GM18498 (cell line): ENCODE measurements around the gene SLC41A2.
"Not testable (repeated sequence)": the region's sequence is repeated elsewhere in the genome, so short reads cannot be mapped to it uniquely, and the experiment has no call there.

Experiments used
- ATAC-seq: cut with Tn5 transposase; IDR thresholded peaks from one replicate; pipeline ENCODE4 v1.9.1; 2021; ENCODE audit warnings: mild to moderate bottlenecking, moderate library complexity; ENCODE audit not compliant: unreplicated experiment

The SLC41A2 gene

DNA sequence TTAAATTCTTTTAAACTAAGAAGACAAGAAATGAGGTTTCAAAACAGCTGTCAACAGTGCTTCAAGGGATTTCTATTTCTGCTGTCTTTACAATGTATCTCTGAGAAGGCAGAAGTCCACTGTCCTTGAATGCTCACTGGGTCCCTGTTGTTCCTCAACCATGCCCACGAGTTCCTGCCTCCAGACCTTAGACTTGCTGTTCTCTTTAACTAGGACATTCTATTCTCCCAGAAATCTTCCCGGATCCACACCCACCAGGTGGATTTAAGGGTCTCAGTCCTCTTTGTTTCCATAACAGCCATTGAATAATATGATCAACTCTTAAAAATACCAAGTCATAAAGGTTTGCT is 6.7 kb upstream of the SLC41A2 start:
- ATAC-seq = no peak

DNA sequence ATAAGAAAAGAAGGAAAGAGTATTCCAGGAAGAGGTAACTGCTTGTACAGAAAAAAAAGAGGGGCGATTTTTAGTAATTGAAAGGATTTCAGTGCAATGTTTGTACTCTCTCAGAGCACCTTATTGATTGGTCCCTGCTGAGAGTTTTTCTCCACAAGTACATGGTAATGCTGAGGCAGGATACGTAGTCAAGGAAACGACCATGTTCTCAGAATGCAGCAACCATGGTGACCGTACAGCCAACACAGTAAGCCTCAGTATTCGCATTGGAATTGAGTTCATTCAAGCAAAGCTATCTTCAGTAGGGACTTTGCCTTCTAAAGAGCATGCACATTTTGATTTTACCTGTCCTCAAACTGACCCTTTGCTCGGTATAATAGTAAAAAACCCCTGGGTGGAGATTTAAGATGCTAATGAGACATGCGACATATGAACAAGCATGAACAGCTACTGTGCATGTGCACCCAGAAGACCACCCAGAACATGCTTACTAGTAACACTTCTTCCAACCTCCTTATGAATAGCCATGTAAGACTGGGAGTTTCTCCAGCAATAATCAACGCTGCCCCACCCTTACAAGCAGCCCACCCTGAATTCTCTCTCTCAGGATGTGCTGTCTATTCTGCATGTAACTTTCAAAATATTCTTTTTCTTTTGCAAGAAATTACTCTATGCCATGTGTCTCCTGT is 6.2 kb upstream of the SLC41A2 start:
- ATAC-seq = no peak

DNA sequence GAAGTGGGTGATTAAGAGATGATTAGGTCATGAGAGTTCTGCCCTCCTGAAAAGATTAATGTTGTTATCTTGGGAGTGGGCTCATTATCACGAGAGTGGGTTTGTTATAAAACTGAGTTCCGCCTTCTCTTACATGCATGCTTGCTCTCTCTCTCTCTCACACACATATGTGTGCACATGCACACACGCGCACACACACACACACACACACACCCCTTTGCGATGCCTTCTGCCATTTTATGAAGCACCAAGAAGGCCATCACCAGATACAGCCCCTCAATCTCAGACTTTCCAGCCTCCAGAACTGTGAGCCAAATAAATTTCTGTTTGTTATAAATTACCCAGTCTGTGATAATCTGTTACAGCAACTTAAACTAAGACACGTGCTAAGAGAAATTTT is 5.7 kb upstream of the SLC41A2 start:
- no peak for ATAC-seq

DNA sequence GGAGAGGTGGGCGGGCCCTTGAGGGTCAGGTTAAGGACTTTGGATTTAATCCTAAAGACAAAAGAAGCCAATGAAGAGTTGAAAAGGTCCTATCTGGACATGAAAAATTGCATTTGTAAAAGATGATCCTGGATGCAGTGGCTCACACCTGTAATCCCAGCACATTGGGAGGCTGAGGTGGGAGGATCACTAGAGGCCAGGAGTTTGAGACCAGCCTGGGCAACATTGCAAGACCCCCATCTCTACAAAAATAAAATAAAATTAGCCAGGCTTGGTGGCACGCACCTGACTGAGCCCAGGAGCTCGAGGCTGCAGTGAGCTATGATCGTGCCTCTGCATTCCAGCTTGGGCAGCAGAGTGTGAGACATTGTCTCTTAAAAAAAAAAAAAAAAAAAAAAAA is 2.4 kb upstream of the SLC41A2 start:
- no peak for ATAC-seq

DNA sequence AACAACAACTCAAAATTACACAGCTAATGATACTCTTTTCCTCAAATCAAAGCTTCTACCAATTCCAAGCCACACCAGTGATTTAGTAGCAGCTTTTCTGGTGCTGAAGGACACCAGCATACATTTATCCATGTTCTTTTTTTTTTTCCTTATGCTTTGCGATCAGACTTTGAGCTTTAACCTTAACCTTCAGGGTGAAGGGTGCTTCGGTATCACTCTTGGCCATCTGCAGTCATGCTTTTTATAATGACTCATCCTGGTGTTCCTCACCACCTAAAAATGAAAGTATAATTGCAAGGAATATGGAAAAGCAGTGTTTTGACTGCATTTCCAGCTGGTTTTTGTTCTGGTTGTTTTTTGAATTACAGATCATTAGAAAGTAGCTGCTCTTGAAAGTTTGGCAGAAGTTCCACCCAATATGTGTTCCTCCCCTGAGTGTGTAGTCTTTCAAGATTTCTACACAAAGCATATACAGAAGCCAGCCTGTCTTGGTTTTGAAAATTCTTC is 1.3 kb upstream of the SLC41A2 start:
- ATAC-seq = no peak

DNA sequence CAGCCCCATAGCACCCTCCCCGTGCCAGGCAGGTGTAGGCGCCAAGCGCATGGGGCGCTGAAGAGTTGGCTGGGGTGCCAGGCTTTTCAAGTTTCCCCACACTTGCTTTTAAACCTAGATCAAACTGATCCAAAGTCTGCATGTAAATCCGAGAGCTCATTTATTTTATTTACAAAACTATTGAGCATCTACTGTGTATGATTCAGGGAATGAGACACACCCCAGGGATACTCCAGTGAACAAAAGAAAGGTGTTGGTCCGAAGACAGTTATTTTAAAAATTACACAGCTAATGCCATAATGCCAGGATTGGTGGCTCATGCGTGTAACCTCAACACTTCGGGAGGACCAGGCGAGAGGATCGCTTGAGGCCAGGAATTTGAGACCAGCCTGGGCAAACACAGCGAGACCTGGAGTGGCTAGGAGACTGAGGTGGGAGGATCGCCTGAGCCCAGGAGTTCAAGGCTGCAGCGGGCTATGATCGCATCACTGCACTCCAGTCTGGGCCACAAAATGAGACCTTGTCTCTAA is 780 bp upstream of the SLC41A2 start:
- ATAC-seq = no peak

DNA sequence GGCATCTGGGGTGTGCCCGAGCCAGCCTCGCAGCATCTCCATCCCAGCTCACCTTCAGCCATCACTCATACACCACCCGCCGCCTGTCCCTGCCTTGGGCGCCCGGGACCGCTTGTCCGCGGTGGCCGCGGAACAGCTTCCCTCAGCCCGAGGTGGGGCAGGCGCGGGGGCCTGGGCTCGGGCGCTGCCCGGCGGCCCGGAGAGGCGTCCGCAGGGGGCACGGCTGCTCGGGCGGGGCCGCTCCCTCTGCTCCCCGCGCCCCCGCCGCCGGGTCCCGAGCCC is 430 bp downstream of the SLC41A2 start:
- ATAC-seq = peak; percentile 36

DNA sequence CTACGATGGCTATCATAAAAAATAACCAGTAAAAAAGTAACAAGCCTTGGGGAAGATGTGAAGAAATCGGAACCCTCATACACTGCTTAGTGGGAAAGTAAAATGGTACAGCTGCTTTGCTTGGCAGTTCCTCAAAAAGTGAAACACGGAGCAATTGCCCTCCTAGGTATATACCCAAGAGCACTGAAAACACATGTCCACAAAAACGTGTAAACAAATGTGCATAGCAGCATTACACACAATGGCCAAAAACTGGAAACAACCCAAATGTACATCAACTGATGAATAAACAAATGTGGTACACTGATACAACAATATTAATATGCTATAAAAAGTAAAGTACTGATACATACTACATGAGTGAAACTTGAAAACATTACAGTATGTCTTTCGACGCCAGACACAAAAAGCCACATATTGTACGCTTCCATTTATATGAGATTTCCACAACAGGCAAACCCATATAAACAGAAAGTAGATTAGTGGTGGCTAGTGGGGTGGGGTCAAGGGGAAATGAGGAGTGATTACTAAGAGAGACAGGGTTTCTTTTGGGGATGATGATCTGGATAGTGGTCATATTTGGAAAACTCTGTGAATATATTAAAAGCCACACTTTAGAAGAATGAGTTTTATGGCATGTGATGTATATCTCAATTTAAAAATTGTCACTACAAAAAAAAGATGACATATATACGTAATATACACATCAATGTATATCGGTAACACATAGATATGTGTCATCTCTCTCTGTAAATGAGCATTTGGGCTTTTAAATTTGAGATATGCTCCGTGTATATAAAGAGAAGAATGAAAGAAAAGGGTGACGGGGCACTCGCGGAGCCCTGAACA is 996 bp downstream of the SLC41A2 start:
- ATAC-seq = no peak

DNA sequence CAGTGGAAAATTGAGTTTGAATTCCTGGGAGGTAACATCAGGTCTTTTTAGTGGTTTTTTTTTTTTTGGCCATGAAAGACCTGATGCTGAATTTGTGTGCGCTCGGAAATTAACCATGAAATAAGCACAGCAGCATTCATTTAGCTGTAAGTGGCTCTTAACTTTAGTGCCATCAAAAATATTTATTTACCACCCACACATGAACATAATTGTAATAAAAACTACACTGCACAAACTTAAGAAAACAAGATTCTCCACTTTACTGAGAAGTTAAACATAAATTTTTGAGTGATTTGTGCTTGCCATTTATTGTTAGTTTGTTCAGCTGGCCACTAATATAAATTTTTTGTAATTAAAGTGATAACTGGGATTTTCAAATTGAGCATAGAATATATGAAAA is 2.4 kb downstream of the SLC41A2 start:
- no peak for ATAC-seq

DNA sequence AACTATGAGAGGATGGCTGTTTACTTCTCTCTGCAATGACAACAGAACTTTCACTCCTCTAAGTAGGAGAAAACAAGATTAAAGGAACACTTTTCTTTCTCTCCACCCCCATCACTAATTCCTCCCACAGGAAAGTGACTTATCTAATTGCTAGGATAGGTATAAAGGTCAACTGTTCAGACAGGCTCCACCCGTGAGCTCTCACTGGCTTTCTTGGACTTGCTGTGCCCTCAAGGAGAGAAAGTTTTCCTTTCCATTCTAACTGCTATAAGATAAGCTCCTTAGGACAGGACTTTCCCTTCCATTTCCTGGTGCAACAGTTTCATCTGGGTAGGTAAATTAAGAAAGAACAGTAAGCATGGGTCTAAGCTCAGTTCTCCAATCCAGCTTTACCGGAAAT is 4.8 kb downstream of the SLC41A2 start:
- no peak for ATAC-seq

DNA sequence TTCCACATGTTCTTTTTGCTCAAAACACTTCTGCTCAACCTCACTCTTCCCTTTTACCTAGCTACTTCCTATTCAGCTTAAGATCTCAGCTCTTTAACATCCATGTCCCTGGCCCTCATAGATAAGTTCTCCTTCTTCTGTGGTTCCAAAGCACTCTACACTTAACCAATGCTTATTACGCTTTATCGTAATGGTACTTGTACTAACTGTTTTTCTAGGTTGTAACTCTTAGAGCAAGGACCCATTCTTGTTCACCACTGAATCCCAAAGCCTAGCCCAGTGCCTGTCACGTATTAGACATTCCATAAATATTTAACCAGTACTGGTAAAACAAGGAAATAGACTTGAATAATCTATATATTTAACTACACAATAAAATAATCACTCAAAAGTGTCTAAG is 5.3 kb downstream of the SLC41A2 start:
- no peak for ATAC-seq

DNA sequence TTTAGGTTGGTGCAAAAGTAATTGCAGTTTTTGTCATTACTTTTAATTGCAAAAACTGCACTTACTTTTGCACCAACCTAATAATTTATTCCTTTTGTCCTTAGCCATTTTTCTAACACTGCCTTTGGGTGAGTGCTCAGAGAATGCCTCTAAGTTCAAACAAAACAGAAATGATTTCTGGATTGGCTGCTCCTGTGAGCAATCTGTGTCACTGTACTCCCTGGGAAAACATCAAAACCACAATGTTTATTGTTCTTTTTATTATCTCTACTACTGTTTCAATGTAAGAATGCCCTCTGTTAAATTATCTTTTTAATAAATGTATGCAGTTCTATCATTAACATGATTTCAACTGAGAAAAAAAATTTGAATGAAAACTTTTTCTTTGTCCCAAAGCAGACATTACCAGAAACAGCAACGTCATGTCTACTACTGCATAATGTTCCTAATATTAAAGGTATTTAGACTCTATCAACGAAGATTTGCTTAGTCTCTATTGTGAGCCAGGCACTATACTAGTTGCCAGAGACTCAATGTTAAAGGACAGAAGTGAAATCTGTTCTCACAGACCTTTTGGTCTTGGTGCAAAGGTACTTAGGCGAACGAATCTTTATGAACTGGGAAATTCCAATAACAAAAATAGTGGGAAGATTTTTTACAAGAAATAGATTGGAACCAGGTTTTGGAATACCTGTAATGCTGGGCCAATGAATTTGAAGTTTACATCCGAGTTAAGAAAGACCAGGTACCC is 6.2 kb downstream of the SLC41A2 start:
- no peak for ATAC-seq

DNA sequence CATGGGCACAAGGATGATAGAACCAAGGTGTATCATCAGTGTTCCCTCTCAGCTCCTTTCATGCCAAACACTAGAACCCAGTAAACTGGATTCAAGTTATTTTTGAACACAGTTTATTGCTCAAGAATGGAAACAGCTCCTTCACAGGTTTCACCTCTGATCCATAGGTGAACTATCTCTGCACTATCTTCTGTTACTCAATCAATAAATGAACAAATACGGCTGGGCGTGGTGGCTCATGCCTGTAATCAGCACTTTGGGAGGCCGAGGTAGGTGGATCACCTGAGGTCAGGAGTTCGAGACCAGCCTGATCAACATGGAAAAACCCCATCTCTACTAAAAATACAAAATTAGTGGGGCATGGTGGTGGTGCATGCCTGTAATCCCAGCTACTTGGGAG is 9.4 kb downstream of the SLC41A2 start:
- not testable (repeated sequence) for ATAC-seq

DNA sequence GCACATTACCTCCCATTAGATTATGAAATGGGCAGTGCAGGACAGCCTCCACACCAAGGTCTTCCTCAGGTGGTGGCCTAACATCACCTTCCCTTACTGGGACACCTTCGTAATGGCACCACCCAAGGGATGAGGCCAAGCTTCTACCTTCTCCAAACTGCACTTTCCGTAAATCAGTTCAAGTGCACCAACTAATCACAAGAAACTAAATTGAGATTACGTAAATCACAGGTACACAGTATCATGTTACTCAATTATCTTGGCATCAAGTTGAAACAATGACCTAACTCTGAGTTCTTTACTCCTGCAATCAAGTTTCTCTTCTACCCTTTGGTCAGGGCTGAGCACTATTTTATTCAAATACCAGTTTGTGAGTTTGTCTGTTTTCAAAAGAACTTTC is 13.8 kb downstream of the SLC41A2 start:
- ATAC-seq = no peak

DNA sequence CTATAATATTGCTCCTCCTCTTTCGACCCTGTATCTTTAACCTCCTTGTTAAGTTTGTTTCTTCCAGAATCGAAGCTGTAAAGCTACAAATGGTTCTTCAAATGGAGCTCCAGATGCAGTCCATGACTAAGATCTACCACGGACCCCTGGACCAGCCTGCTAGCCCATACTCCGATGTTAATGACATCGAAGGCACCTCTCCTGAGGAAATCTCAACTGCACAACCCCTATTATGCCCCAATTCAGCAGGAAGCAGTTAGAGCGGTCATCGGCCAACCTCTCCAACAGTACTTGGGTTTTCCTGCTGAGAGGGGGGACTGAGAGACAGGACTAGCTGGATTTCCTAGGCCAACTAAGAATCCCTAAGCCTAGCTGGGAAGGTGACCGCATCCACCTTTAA is 14.7 kb downstream of the SLC41A2 start:
- ATAC-seq = not testable (repeated sequence)

DNA sequence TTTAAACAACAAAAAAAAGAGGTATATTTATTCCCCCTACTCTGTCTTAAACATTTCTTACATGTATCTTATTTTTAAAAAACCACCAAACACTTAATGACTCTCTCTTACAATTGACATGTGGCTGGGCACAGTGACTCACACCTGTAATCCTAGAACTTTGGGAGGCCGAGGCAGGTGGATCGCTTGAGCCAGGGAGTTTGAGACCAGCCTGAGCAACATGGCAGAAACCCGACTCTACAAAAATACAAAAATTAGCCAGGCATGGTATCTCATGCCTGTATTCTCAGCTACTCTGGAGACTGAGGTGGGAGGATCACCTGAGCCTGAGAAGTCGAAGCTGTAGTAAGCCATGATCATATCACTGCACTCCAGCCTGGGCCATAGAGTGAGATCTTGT is 16.0 kb downstream of the SLC41A2 start:
- no peak for ATAC-seq

DNA sequence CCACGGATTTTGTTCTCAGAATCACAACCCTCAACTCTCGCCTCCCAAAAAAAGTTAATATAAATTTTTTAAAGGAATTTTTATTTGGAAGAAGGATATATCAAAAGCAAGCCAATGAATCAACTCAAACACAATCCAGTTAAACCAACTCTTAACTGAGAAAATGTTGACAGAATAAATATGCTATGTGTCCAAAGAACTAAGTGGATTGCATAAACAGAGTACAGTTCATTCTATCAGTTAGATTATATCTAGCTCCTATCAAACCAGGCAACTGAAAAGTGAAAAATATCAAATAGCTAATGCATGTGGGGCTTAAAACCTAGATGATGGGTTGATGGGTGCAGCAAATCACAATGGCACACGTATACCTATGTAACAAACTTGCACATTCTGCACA is 16.6 kb downstream of the SLC41A2 start:
- no peak for ATAC-seq

DNA sequence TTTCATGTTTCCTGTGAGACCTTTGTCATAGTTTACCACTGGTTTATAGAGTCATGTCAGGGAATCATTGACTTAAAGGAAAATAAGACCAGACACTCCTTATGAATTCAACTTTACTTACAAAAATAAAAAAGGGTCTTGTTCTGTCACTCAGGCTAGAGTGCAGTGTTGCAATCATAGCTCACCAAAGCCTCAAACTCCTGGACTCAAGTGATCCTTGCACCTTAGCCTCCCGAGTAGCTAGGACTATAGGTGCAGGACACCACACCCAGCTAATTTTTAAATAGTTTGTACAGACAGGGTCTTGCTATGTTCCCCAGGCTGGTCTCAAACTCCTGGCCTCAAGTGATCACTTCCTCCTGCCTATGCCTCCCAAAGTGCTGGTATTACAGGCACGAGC is 19.0 kb downstream of the SLC41A2 start:
- ATAC-seq = no peak

DNA sequence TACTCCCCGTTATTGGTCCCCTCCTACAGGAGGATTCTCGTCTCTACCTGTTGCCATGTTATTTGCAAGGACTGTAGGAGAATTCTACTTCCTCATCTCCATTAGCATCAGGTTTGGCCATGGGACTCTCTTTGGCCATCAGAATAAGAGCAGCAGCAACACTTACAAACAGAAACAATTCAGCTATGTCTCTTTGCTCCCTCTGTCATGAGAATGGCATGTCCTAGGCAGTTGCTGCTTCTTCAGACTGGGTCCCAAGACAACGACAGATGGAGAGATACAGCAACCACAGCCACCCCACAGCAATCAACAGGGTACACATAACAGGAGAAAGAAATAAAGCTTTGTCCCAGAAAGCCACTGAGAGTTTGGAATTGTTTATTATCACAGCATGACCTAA is 19.7 kb downstream of the SLC41A2 start:
- no peak for ATAC-seq

DNA sequence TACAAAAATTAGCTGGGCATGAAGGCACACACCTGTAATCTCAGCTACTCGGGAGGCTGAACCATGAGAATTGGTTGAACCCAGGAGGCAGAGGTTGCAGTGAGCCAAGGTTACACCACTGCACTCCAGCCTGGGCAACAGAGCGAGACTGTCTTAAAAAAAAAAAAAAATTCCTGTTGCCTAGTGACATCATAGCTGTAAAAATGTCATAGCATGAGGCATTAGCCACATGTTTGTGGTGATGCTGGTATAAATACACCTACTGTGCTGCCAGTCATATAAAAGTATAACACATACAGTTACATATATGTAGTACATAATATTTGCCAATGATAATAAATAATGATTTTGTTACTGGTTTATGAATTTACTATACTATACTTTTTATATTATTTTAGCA is 22.2 kb downstream of the SLC41A2 start:
- no peak for ATAC-seq

DNA sequence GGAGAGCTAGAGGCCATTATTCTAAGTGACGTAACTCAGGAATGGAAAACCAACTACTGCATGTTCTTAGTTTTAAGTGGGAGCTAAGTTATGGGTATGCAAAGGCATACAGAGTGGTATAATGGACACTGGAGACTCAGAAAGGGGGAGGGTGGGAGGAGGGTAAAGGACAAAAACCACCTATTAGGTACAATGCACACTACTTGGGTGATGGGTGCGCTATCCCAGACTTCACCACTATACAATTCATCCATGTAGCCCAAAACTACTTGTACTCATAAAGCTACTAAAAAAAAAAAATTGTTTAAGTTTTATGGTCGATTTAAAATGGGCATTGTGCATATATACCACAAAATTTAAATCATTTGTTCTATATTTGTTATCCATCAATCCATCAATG is 24.3 kb downstream of the SLC41A2 start:
- no peak for ATAC-seq

DNA sequence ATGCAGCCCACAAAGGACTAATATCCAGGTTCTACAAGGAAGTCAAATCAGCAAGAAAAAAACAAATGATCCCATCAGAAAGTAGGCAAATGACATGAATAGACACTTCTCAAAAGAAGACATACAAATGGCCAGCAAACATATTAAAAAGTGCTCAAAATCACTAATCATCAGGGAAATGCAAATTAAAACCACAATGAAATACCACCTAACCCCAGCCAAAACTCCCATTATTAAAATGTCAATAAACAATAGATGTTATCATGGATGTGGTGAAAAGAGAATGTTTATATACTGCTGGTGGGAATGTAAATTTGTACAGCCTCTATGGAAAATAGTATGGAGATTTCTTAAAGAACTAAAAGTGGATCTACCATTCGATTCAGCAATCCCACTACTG is 25.0 kb downstream of the SLC41A2 start:
- ATAC-seq = no peak
